Measurements from ENCODE around the gene TET1. TPM values are rescaled to one million over a fixed set of nuclear protein-coding genes. Genes with fewer than 3 reads are reported as not detected.
"Not testable (repeated sequence)": the region's sequence is repeated elsewhere in the genome, so short reads cannot be mapped to it uniquely, and the experiment has no call there.

Gene TET1
- total RNA-seq, 1 donor from 2014 or later: 3.2 TPM

DNA sequence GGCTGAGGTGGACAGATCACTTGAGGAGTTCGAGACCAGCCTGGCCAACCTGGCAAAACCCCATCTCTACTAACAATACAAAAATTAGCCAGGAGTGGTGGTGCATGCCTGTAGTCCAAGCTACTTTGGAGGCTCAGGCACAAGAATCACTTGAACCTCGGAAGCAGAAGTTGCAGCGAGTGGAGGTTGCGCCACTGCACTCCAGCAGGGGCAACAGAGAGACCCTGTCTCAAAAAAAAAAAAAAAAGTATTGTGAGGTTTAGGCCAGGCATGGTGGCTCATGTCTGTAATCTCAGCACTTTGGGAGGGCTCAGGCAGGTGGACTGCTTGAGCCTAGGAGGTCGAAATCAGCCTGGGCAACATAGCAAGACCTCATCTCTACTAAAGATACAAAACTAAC lies 16.0 kb downstream of the TET1 start:
- H3K27ac ChIP-seq: no peak overlapping the region
- no peak for TF ChIP-seq POLR2AphosphoS5 (IDR thresholded peaks at IDR 0.05; ENCODE audit: insufficient read depth in 1 of 2, low read depth in 1 of 2)
- H3K4me1 ChIP-seq: no peaks in the 10 kb centered on the region
- no peak overlapping the region for H3K4me3 ChIP-seq
- H3K9me3 ChIP-seq: no peaks in the 10 kb centered on the region
- no peaks in the 10 kb centered on the region for H3K27me3 ChIP-seq
- DNase-seq (ENCODE audit: extremely low spot score in 2 of 2): no peak
- intact Hi-C loops (cut with DNase I): no loop called here
- H3K36me3 ChIP-seq: peaks cover 0 to 7% of the 10 kb centered on the region in 2 donors

DNA sequence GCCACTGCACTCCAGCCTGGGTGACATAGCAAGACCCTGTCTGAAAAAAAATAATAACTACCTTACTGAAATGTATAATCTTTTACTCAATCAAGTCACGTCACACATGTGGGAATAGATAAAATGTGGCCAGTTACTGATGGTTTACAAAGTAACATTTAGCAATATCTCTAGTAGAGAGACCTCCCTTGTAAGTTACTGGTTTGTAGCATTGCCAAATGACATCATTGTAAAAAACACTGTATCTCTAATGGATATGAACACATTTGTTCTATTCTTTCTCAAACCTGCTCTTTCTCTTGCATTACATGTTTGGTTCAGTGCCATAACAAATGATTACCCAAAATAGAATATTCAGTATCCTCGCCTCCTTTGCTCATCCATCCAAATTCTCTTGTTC lies 18.8 kb downstream of the TET1 start:
- no peaks in the 10 kb centered on the region for H3K36me3 ChIP-seq
- no peaks in the 10 kb centered on the region for H3K27me3 ChIP-seq
- no peak overlapping the region for H3K27ac ChIP-seq
- no peaks in the 10 kb centered on the region for H3K9me3 ChIP-seq
- H3K4me1 ChIP-seq: no peaks in the 10 kb centered on the region
- no peak for TF ChIP-seq POLR2AphosphoS5 (IDR thresholded peaks at IDR 0.05; ENCODE audit: insufficient read depth in 1 of 2, low read depth in 1 of 2)
- no peak for TF ChIP-seq POLR2A (IDR thresholded peaks at IDR 0.05)
- TF ChIP-seq CTCF (IDR thresholded peaks at IDR 0.05): no peak
- no peak for DNase-seq (ENCODE audit: extremely low spot score in 2 of 2)
- intact Hi-C loops (cut with DNase I): no loop called here
- H3K4me3 ChIP-seq: no peak overlapping the region

DNA sequence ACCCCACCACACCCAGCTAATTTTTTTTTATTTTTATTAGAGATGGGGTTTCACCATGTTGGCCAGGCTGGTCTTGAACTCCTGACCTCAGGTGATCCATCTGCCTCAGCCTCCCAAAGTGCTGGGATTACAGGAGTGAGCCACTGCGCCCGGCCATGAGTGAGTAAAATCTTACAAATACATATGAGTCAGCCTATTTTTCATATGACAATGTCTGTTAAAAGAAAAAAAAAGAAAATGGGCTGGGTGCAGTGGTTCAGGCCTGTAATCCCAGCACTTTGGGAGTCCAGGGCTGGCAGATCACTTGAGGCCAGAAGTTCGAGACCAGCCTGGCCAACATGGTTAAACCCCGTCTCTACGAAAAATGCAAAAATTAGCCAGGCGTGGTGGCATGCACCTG lies 24.1 kb downstream of the TET1 start:
- H3K27ac ChIP-seq; H3K4me1 ChIP-seq; DNase-seq (ENCODE audit: extremely low spot score in 2 of 2); H3K27me3 ChIP-seq; H3K4me3 ChIP-seq; H3K9me3 ChIP-seq; intact Hi-C loops (cut with DNase I); H3K36me3 ChIP-seq: not testable (repeated sequence)

DNA sequence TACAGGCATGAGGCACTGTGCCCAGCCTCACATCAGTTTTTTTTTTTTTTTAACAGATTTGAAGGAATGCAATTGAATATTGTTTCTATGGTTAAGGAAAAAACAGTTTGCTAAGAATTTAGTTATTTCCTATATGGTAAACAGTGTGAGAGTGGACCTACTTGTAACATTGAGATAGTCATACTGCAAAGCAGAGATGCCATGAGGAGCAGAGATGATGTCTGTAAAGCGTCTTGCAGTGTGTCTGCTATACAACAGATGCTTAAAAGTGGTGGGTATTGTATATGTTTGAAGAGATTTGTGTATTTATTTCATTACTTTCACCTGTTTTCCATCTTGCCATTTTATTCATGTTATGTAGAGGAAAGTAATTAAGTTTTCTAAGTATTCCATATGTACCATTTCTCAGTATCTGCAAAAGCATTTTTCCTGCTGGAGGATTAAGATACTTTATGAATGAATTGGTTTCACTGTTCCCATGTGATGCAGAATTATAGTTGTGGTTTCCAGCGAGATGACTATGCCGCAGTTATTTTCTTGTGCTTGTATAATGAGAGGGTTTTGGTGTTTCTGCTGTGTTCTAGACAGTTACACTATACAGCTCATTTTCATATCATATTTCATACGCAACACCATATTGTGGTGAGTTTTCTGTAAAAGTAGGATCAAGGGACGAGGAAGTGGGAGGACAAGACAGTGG lies 26.6 kb downstream of the TET1 start:
- no peaks in the 10 kb centered on the region for H3K36me3 ChIP-seq
- DNase-seq (ENCODE audit: extremely low spot score in 2 of 2): no peak
- no peak overlapping the region for H3K4me3 ChIP-seq
- H3K4me1 ChIP-seq: no peaks in the 10 kb centered on the region
- no peaks in the 10 kb centered on the region for H3K9me3 ChIP-seq
- intact Hi-C loops (cut with DNase I): no loop called here
- H3K27ac ChIP-seq: no peak overlapping the region
- TF ChIP-seq CTCF (IDR thresholded peaks at IDR 0.05): no peak
- TF ChIP-seq POLR2AphosphoS5 (IDR thresholded peaks at IDR 0.05; ENCODE audit: insufficient read depth in 1 of 2, low read depth in 1 of 2): no peak
- TF ChIP-seq POLR2A (IDR thresholded peaks at IDR 0.05): no peak
- no peaks in the 10 kb centered on the region for H3K27me3 ChIP-seq

- no peak overlapping the region for H3K4me3 ChIP-seq
- peaks cover 8% of the 10 kb centered on the region for H3K4me1 ChIP-seq
- no peak overlapping the region for H3K27ac ChIP-seq
- no peak for DNase-seq (ENCODE audit: extremely low spot score in 2 of 2)
- H3K9me3 ChIP-seq: no peaks in the 10 kb centered on the region
- no peaks in the 10 kb centered on the region for H3K27me3 ChIP-seq
- intact Hi-C loops (cut with DNase I): no loop called here
- TF ChIP-seq CTCF (IDR thresholded peaks at IDR 0.05) (no peak), POLR2A (IDR thresholded peaks at IDR 0.05) (no peak), POLR2AphosphoS5 (IDR thresholded peaks at IDR 0.05; ENCODE audit: insufficient read depth in 1 of 2, low read depth in 1 of 2) (no peak)
- no peaks in the 10 kb centered on the region for H3K36me3 ChIP-seq
Measured at GRCh38 chr10:68594405-68594804, 34.3 kb downstream of the TET1 start.

- no peaks in the 10 kb centered on the region for H3K27me3 ChIP-seq
- no peak for DNase-seq (ENCODE audit: extremely low spot score in 2 of 2)
- no peak overlapping the region for H3K4me3 ChIP-seq
- no peak overlapping the region for H3K27ac ChIP-seq
- no peaks in the 10 kb centered on the region for H3K9me3 ChIP-seq
- intact Hi-C loops (cut with DNase I): no loop called here
- H3K36me3 ChIP-seq: no peaks in the 10 kb centered on the region
- no peak for TF ChIP-seq CTCF (IDR thresholded peaks at IDR 0.05)
- no peak for TF ChIP-seq POLR2AphosphoS5 (IDR thresholded peaks at IDR 0.05; ENCODE audit: insufficient read depth in 1 of 2, low read depth in 1 of 2)
- TF ChIP-seq POLR2A (IDR thresholded peaks at IDR 0.05): no peak
- peaks cover 16% of the 10 kb centered on the region for H3K4me1 ChIP-seq
Measured at GRCh38 chr10:68595513-68595912, 35.4 kb downstream of the TET1 start.
